BE2C (cell line): ENCODE data around the gene RAB12.

Experiments used
- DNase-seq: peaks from one replicate; pipeline ENCODE4 v3.0.0-alpha.2; 2020
- H3K27me3 ChIP-seq: fragments of 250-450 bp; sonication (Bioruptor Pico); 2 replicates; pipeline ENCODE4 v1.5.1; 2020; ENCODE audit warnings: mild to moderate bottlenecking
- H3K36me3 ChIP-seq: fragments of 250-450 bp; sonication (Bioruptor Pico); 2 replicates; pipeline ENCODE4 v1.5.1; 2020; ENCODE audit warnings: mild to moderate bottlenecking
- H3K4me1 ChIP-seq: fragments of 250-450 bp; sonication (Bioruptor Pico); 2 replicates; pipeline ENCODE4 v1.5.1; 2020
- H3K4me3 ChIP-seq: 2 replicates; pipeline ENCODE4 v1.5.1; 2011; ENCODE audit warnings: low read depth, low read length
- H3K9me3 ChIP-seq: fragments of 250-450 bp; sonication (Bioruptor Pico); 2 replicates; pipeline ENCODE4 v1.5.1; 2020
- CTCF ChIP-seq: IDR thresholded peaks from 2 replicates; pipeline ENCODE4 v1.5.1; 2012; ENCODE audit warnings: mild to moderate bottlenecking, low read depth, low read length

Gene RAB12

GRCh38 chr18:8609659-8610458 is 622 bp downstream of the RAB12 start:
- Histone ChIP-seq H3K4me3 (peak overlapping the region; percentile 75), H3K9me3 (no peaks in the 10 kb centered on the region), H3K4me1 (no peaks in the 10 kb centered on the region), H3K27me3 (no peaks in the 10 kb centered on the region), H3K36me3 (no peaks in the 10 kb centered on the region)
- DNase-seq: peak; percentile 11
- no peak for TF ChIP-seq CTCF

- DNase-seq: no peak
- no peak for TF ChIP-seq CTCF
- Histone ChIP-seq H3K36me3 (no peaks in the 10 kb centered on the region), H3K27me3 (no peaks in the 10 kb centered on the region), H3K9me3 (no peaks in the 10 kb centered on the region), H3K4me3 (peak overlapping the region; percentile 75), H3K4me1 (no peaks in the 10 kb centered on the region)
These were observed 1.2 kb downstream of the RAB12 start for GRCh38 chr18:8610459-8610851.

GRCh38 chr18:8611916-8612576 is 2.8 kb downstream of the RAB12 start:
- TF ChIP-seq CTCF: no peak
- no peak overlapping the region for H3K4me3 ChIP-seq
- no peaks in the 10 kb centered on the region for H3K9me3 ChIP-seq
- no peaks in the 10 kb centered on the region for H3K27me3 ChIP-seq
- no peaks in the 10 kb centered on the region for H3K4me1 ChIP-seq
- no peak for DNase-seq
- H3K36me3 ChIP-seq: no peaks in the 10 kb centered on the region

GRCh38 chr18:8614875-8615274 is 5.6 kb downstream of the RAB12 start:
- no peaks in the 10 kb centered on the region for H3K36me3 ChIP-seq
- H3K4me3 ChIP-seq: no peak overlapping the region
- no peaks in the 10 kb centered on the region for H3K27me3 ChIP-seq
- no peaks in the 10 kb centered on the region for H3K4me1 ChIP-seq
- DNase-seq: no peak
- no peaks in the 10 kb centered on the region for H3K9me3 ChIP-seq
- TF ChIP-seq CTCF: no peak

GRCh38 chr18:8615397-8616027 is 6.3 kb downstream of the RAB12 start:
- TF ChIP-seq CTCF: no peak
- Histone ChIP-seq H3K4me1 (no peaks in the 10 kb centered on the region), H3K36me3 (no peaks in the 10 kb centered on the region), H3K27me3 (no peaks in the 10 kb centered on the region), H3K4me3 (no peak overlapping the region), H3K9me3 (no peaks in the 10 kb centered on the region)
- peak; percentile 8 for DNase-seq

GRCh38 chr18:8616028-8616401 is 6.8 kb downstream of the RAB12 start:
- H3K4me3 ChIP-seq: no peak overlapping the region
- H3K9me3 ChIP-seq: no peaks in the 10 kb centered on the region
- no peak for TF ChIP-seq CTCF
- no peak for DNase-seq
- H3K27me3 ChIP-seq: no peaks in the 10 kb centered on the region
- H3K36me3 ChIP-seq: no peaks in the 10 kb centered on the region
- H3K4me1 ChIP-seq: no peaks in the 10 kb centered on the region
